Neural cell (in vitro differentiated cells): Measurements from ENCODE around the gene CGNL1. TPM values are rescaled to one million over a fixed set of nuclear protein-coding genes. Genes with fewer than 3 reads are reported as not detected.

Experiments
- H2AFZ ChIP-seq: fragments of 200-600, 300-800 bp; sonication (generic), shearing (Covaris generic); 2 replicates; pipeline ENCODE4 v1.6.0; 2014; ENCODE audit warnings: low read depth, mild to moderate bottlenecking, antibody characterized with exemption, low read length, moderate library complexity
- H3F3A ChIP-seq: fragments of 200-600 bp; shearing (Covaris generic); 2 replicates; pipeline ENCODE4 v1.6.1; 2016; ENCODE audit warnings: mild to moderate bottlenecking, moderate library complexity, mixed read lengths, antibody characterized with exemption, low read length; ENCODE audit not compliant: insufficient read depth, poor library complexity, severe bottlenecking
- H3K27ac ChIP-seq: fragments of 200-600, 300-800 bp; sonication (generic), shearing (Covaris generic); 2 replicates; pipeline ENCODE4 v1.5.1; 2014; ENCODE audit warnings: mild to moderate bottlenecking, low read length, moderate library complexity
- H3K27me3 ChIP-seq: fragments of 300-800, 200-600 bp; sonication (generic), shearing (Covaris generic); 2 replicates; pipeline ENCODE4 v1.6.0; 2014; ENCODE audit warnings: mild to moderate bottlenecking, low read depth, low read length, moderate library complexity; ENCODE audit not compliant: insufficient read depth
- H3K36me3 ChIP-seq: fragments of 300-800, 200-600 bp; sonication (generic), shearing (Covaris generic); 2 replicates; pipeline ENCODE4 v1.5.1; 2014; ENCODE audit warnings: mild to moderate bottlenecking, antibody characterized with exemption, low read length, moderate library complexity; ENCODE audit not compliant: insufficient read depth
- H3K4me2 ChIP-seq: fragments of 300-800, 200-600 bp; sonication (generic), shearing (Covaris generic); 2 replicates; pipeline ENCODE4 v1.6.0; 2014; ENCODE audit warnings: mild to moderate bottlenecking, low read length
- H3K4me3 ChIP-seq: fragments of 300-800, 200-600 bp; sonication (generic), shearing (Covaris generic); 2 replicates; pipeline ENCODE4 v1.5.1; 2014; ENCODE audit warnings: mild to moderate bottlenecking, low read length, moderate library complexity
- H3K79me2 ChIP-seq: fragments of 200-600 bp; shearing (Covaris generic); replicated peaks from 2 replicates; pipeline ENCODE4 v1.6.0; 2014; ENCODE audit warnings: mild to moderate bottlenecking, low read length, moderate library complexity; ENCODE audit not compliant: insufficient read depth
- H3K9ac ChIP-seq: fragments of 300-800, 200-600 bp; sonication (generic), shearing (Covaris generic); 2 replicates; pipeline ENCODE4 v1.6.1; 2016; ENCODE audit warnings: mild to moderate bottlenecking, low read length, mixed read lengths
- H3K9me2 ChIP-seq: fragments of 200-600 bp; shearing (Covaris generic); 2 replicates; pipeline ENCODE4 v1.6.1; 2016; ENCODE audit warnings: mild to moderate bottlenecking, low read length, mixed read lengths; ENCODE audit not compliant: insufficient read depth
- H3K9me3 ChIP-seq: fragments of 200-600, 300-800 bp; sonication (generic), shearing (Covaris generic); 2 replicates; pipeline ENCODE4 v1.6.1; 2016; ENCODE audit warnings: mild to moderate bottlenecking, mixed run types, low read length, moderate library complexity, mixed read lengths
- H4K20me1 ChIP-seq: fragments of 200-600 bp; shearing (Covaris generic); 2 replicates; pipeline ENCODE4 v1.6.1; 2016; ENCODE audit warnings: mild to moderate bottlenecking, mixed run types; ENCODE audit not compliant: insufficient read depth
- EP300 ChIP-seq: fragments of 450-650 bp; conservative IDR thresholded peaks from 2 replicates; pipeline ENCODE4 v1.6.1; 2014; ENCODE audit warnings: antibody characterized with exemption, mild to moderate bottlenecking, moderate library complexity; ENCODE audit not compliant: poor library complexity, severe bottlenecking
- EZH2 ChIP-seq: fragments of 200-600, 300-800 bp; shearing (Covaris generic), sonication (generic); IDR thresholded peaks from 2 replicates; pipeline ENCODE4 v1.6.1; 2014; ENCODE audit warnings: antibody characterized with exemption, low read length, borderline replicate concordance, mild to moderate bottlenecking; ENCODE audit not compliant: insufficient read depth, poor library complexity, severe bottlenecking
- MXI1 ChIP-seq: fragments of 450-650 bp; conservative IDR thresholded peaks from 2 replicates; pipeline ENCODE4 v1.6.1; 2014; ENCODE audit warnings: antibody characterized with exemption, mild to moderate bottlenecking; ENCODE audit not compliant: poor library complexity, severe bottlenecking
- POLR2AphosphoS5 ChIP-seq: IDR thresholded peaks from 2 replicates; pipeline ENCODE4 v1.6.1; 2012
- RAD21 ChIP-seq: fragments of 450-650 bp; conservative IDR thresholded peaks from 2 replicates; pipeline ENCODE4 v1.6.1; 2014; ENCODE audit warnings: antibody characterized with exemption, mild to moderate bottlenecking, moderate library complexity
- REST ChIP-seq: IDR thresholded peaks from 2 replicates; pipeline ENCODE4 v1.6.1; 2012; ENCODE audit warnings: borderline replicate concordance
- SMC3 ChIP-seq: fragments of 450-650 bp; conservative IDR thresholded peaks from 2 replicates; pipeline ENCODE4 v1.6.1; 2014; ENCODE audit warnings: antibody characterized with exemption, mild to moderate bottlenecking, moderate library complexity; ENCODE audit not compliant: poor library complexity
- TAF1 ChIP-seq: IDR thresholded peaks from 2 replicates; pipeline ENCODE4 v1.6.1; 2012; ENCODE audit warnings: low read depth
- polyA plus RNA-seq: library from polyadenylated mRNA; depleted of rRNA; stranded (reverse); fragments of >200 nt; gene quantifications from 2 replicates; pipeline ENCODE4 v1.2.3, GENCODE V29; 2014
- TF ChIP-seq, protein P1 (sequence below): fragments of 450-650 bp; IDR thresholded peaks from 2 replicates; pipeline ENCODE4 v1.5.1; 2014; ENCODE audit warnings: antibody characterized with exemption, mild to moderate bottlenecking, moderate library complexity; ENCODE audit not compliant: poor library complexity, severe bottlenecking

Gene CGNL1
- polyA plus RNA-seq, 1 donor from 2014 or later: 0.26 TPM

DNA sequence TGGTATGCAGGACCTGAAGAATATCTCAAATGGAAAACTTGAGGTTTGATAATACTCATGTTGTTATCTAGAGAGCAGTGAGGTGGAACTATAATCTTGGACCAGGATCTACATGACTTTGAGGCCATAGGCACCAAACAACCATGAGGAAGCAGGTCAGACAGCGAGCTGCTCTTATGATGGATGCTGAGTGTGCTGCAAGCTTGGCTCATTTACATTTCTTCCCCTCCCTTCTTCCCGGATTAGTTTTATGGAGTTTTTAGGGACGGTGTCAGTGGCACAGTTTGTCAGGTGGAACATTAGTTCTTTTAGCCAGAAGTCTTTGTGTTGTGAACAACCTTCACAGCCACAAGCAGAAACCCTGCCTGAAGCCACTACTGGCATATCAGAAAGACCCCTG is 207.4 kb downstream of the CGNL1 start:
- H3K27ac ChIP-seq: no peak overlapping the region
- H3K4me3 ChIP-seq: no peak overlapping the region
- H3K36me3 ChIP-seq: no peaks in the 10 kb centered on the region
- H3K4me2 ChIP-seq: no peak overlapping the region
- no peaks in the 10 kb centered on the region for H3F3A ChIP-seq
- H3K27me3 ChIP-seq: no peaks in the 10 kb centered on the region
- H3K9me3 ChIP-seq: no peaks in the 10 kb centered on the region
- TF ChIP-seq EZH2: no peak
- TF ChIP-seq, protein P1, sequence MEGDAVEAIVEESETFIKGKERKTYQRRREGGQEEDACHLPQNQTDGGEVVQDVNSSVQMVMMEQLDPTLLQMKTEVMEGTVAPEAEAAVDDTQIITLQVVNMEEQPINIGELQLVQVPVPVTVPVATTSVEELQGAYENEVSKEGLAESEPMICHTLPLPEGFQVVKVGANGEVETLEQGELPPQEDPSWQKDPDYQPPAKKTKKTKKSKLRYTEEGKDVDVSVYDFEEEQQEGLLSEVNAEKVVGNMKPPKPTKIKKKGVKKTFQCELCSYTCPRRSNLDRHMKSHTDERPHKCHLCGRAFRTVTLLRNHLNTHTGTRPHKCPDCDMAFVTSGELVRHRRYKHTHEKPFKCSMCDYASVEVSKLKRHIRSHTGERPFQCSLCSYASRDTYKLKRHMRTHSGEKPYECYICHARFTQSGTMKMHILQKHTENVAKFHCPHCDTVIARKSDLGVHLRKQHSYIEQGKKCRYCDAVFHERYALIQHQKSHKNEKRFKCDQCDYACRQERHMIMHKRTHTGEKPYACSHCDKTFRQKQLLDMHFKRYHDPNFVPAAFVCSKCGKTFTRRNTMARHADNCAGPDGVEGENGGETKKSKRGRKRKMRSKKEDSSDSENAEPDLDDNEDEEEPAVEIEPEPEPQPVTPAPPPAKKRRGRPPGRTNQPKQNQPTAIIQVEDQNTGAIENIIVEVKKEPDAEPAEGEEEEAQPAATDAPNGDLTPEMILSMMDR: no peak
- no peak for TF ChIP-seq RAD21
- no peak for TF ChIP-seq SMC3
- TF ChIP-seq TAF1: no peak
- TF ChIP-seq POLR2AphosphoS5: no peak
- TF ChIP-seq EP300: no peak
- no peak for TF ChIP-seq REST
- no peak for TF ChIP-seq MXI1
- no peak overlapping the region for H2AFZ ChIP-seq
- H3K9ac ChIP-seq: no peak overlapping the region
- H3K9me2 ChIP-seq: no peaks in the 10 kb centered on the region
- no peaks in the 10 kb centered on the region for H3K79me2 ChIP-seq
- H4K20me1 ChIP-seq: no peaks in the 10 kb centered on the region

- H3K9ac ChIP-seq: no peak overlapping the region
- H3K27ac ChIP-seq: no peak overlapping the region
- no peak overlapping the region for H3K4me2 ChIP-seq
- H3K9me2 ChIP-seq: no peaks in the 10 kb centered on the region
- H2AFZ ChIP-seq: no peak overlapping the region
- H3K79me2 ChIP-seq: no peaks in the 10 kb centered on the region
- peaks cover 13% of the 10 kb centered on the region for H3K27me3 ChIP-seq
- H3K36me3 ChIP-seq: no peaks in the 10 kb centered on the region
- H4K20me1 ChIP-seq: no peaks in the 10 kb centered on the region
- H3K9me3 ChIP-seq: no peaks in the 10 kb centered on the region
- TF ChIP-seq RAD21: no peak
- TF ChIP-seq POLR2AphosphoS5: no peak
- TF ChIP-seq, protein P1: no peak
- TF ChIP-seq SMC3: no peak
- no peak for TF ChIP-seq REST
- no peak for TF ChIP-seq EZH2
- TF ChIP-seq MXI1: no peak
- TF ChIP-seq EP300: no peak
- no peak for TF ChIP-seq TAF1
- H3K4me3 ChIP-seq: no peak overlapping the region
- H3F3A ChIP-seq: no peaks in the 10 kb centered on the region
Observed at GRCh38 chr15:57586661-57587424, 210.5 kb downstream of the CGNL1 start.
